GM12892 (cell line): ENCODE measurements around the gene KRIT1.

Source experiments
- POLR2A ChIP-seq: IDR thresholded peaks from 2 replicates; pipeline ENCODE4 v1.6.1; 2011; ENCODE audit warnings: low read depth, low read length, control low read depth
- POLR2AphosphoS5 ChIP-seq: IDR thresholded peaks from 2 replicates; pipeline ENCODE4 v1.6.1; 2011; ENCODE audit warnings: low read depth, low read length, control low read depth
- TAF1 ChIP-seq: IDR thresholded peaks from 2 replicates; pipeline ENCODE4 v1.6.1; 2011; ENCODE audit warnings: low read depth, mild to moderate bottlenecking, control low read depth, low read length, borderline replicate concordance

- TF ChIP-seq POLR2A (no peak), POLR2AphosphoS5 (no peak), TAF1 (no peak)
These were observed 86.8 kb downstream of the KRIT1 start for GRCh38 chr7:92158660-92159575.
